ENCODE results near the gene ZSWIM4.

ZSWIM4 gene

DNA sequence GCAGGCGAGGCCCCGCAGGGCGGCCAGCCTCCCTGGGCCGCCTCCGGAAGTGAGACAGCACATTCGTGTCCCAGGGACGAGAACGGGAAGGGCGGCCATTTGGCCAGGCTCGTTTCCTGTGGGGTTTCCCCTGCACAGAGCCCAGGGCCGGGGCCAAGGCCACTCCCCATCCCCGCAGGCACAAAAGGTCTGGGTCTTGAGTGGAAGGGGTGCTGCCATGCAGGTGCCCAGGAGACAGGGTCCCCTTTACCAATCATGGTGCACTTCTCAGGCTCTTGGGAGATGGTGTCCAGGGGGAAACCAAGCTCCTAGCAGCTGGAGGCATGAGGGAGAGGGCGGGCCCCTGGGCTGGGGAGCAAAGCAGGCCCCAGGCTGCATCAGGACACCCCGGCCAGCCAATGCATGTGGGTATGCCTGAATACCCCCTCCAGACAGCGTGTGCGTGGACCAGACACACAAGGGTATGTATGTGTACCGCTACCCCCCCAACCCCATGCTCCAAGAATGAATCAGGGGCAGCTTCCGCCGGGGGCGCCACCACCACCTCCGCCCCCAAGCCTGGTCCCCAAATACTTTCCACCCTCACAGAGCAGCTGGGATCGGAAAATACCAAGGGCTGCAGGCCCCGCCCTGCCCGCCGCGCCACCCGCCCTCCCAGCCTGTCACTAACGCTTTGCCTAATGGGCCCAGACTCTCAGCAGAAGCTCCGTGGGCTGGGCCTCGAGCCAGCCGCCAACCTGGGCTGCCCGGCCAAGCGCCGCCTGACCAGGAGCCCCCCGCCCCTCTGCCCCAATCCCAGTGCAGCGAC is 44.1 kb downstream of the ZSWIM4 start:
- peak; percentile 93 to 96 for DNase-seq
- intact Hi-C loops (cut with DNase I; ENCODE audit: low total_unique reads) = no loop called here
- peaks cover 20 to 84% (median 61%) of the 10 kb centered on the region in 4 donors for H3K4me1 ChIP-seq
- TF ChIP-seq, protein P1, sequence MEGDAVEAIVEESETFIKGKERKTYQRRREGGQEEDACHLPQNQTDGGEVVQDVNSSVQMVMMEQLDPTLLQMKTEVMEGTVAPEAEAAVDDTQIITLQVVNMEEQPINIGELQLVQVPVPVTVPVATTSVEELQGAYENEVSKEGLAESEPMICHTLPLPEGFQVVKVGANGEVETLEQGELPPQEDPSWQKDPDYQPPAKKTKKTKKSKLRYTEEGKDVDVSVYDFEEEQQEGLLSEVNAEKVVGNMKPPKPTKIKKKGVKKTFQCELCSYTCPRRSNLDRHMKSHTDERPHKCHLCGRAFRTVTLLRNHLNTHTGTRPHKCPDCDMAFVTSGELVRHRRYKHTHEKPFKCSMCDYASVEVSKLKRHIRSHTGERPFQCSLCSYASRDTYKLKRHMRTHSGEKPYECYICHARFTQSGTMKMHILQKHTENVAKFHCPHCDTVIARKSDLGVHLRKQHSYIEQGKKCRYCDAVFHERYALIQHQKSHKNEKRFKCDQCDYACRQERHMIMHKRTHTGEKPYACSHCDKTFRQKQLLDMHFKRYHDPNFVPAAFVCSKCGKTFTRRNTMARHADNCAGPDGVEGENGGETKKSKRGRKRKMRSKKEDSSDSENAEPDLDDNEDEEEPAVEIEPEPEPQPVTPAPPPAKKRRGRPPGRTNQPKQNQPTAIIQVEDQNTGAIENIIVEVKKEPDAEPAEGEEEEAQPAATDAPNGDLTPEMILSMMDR (IDR thresholded peaks at IDR 0.05) = no peak
- H3K4me3 ChIP-seq = peak overlapping the region; percentile 97 to 99
- no peaks in the 10 kb centered on the region for H3K27me3 ChIP-seq
- H3K27ac ChIP-seq = peak overlapping the region; percentile 99
- no peaks in the 10 kb centered on the region for H3K9me3 ChIP-seq
- peaks cover 18 to 22% (median 18%) of the 10 kb centered on the region in 3 donors for H3K36me3 ChIP-seq

DNA sequence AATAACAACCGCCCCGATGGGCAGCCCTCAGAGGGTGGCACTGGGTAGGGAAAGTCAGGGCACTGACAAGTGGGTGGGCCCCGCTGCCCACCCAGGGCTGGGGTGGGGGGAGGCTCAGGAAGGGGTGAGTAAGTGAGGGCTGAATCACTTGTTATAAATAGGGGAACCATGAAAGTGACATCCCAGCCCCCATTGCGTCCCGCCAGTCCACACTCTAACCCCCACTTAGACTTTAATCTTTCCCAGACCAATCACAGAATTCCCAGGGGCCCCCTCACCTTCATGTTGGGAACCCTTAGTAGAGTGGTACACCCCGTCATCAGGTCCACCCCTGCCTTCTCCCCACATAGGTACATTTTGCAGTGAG is 44.7 kb downstream of the ZSWIM4 start:
- Histone ChIP-seq H3K36me3 (peaks cover 12 to 17% (median 13%) of the 10 kb centered on the region in 3 donors), H3K4me1 (peaks cover 20 to 81% (median 55%) of the 10 kb centered on the region in 4 donors), H3K9me3 (no peaks in the 10 kb centered on the region), H3K4me3 (peak overlapping the region; percentile 97 to 99), H3K27me3 (no peaks in the 10 kb centered on the region), H3K27ac (peak overlapping the region; percentile 99)
- TF ChIP-seq, protein P1 (IDR thresholded peaks at IDR 0.05) = no peak
- intact Hi-C loops (cut with DNase I; ENCODE audit: low total_unique reads) = loop anchor here (10.0 kb wide), 2 partner anchors 685 to 1045 kb away; partner anchors contain the start of genes IER2, JUNB and STX10
- peak in 1 of 2 donors; percentile 61 for DNase-seq

DNA sequence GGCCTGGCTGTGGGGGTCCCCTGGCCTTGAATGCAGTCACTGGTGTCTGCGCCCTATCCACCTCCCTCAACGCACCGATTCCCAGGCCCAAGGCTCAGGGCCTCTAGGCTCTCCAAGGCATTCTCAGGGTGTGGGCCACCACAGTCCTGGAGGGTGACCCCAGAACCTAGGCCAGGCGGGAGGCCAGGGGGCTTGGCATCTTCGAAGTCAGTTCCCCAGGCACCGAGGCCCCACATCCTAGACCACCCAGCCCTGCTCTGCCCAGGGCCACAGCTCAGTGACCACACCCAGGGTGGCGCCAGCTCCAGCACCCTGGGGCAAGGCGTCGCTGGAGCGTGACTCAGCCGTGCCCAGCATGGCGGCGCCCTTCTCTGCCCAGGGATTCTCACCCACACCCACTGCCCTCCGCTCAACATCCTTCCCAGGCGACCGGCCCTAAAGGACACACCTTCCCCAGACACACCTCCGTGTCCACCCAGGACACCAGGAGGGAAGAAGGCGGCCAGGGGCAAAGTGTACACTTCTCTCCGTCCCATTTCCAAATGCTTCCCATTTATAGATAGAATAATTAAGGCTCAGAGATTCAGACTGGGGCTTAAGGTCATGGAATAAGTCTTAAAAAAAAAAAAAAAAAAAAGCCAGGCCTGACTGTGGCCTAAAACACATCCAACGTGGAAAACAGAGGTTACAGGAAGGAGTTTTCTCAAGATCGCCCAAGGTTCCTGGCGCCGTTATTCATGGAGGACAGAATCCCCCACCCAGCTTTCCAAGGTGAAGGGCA is 45.3 kb downstream of the ZSWIM4 start:
- H3K36me3 ChIP-seq = peaks cover 6 to 11% (median 10%) of the 10 kb centered on the region in 3 donors
- H3K4me1 ChIP-seq = peaks cover 20 to 76% (median 53%) of the 10 kb centered on the region in 4 donors
- H3K27ac ChIP-seq = peak overlapping the region; percentile 99
- H3K27me3 ChIP-seq = no peaks in the 10 kb centered on the region
- peak; percentile 70 to 89 for DNase-seq
- H3K4me3 ChIP-seq = peak overlapping the region; percentile 97 to 99
- H3K9me3 ChIP-seq = no peaks in the 10 kb centered on the region
- intact Hi-C loops (cut with DNase I; ENCODE audit: low total_unique reads) = loop anchor here (10.0 kb wide), 2 partner anchors 686 to 1046 kb away; partner anchors contain the start of genes IER2, JUNB and STX10
- TF ChIP-seq, protein P1 (IDR thresholded peaks at IDR 0.05) = no peak

DNA sequence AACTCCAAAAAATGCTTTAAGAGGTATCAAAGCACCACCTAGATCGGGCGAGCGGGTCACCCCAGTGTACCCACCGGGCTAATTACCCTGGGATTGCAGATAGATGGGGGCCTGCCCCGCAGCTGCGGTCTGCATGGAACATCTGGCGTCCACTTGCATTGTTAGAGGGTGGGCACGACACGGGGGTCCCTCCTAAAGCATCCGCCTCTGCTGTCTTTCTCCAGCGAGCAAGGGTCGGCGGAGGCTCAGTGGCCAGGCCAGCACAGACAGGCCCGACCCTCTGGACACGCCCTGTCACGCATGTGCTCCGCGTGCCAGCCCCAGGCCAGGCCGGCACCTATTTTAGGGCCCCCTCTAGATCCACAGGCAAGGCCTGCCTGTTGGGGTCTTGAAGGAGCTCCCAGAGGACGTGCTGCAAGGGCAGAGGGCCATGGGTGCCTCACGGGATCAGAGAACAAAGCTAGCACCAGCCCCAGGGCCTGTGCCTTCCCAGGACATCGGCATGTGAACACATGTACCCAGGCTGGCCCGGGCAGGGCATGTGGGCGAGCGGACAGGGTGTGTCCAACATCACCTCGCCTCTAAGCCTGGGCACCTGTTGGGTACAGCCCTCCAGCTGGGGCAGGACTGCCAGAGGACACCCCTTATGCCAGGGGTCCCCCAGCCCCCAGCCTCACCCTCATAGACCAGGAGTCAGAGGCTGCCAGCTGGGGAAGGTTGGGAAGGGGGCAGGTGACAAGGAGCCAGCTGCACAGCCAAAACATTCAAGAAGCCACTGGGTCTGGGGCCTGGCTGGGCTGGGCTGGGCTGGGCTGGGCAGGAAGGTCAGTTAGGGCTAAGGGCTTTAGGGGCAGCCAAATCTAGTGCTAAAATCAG is 46.1 kb downstream of the ZSWIM4 start:
- Histone ChIP-seq H3K9me3 (no peaks in the 10 kb centered on the region), H3K36me3 (peaks cover 0 to 3% (median 3%) of the 10 kb centered on the region in 3 donors), H3K4me3 (peak overlapping the region; percentile 97 to 99), H3K4me1 (peaks cover 17 to 74% (median 49%) of the 10 kb centered on the region in 4 donors), H3K27ac (peak overlapping the region; percentile 99), H3K27me3 (no peaks in the 10 kb centered on the region)
- TF ChIP-seq, protein P1 (IDR thresholded peaks at IDR 0.05) = no peak
- peak in 1 of 2 donors; percentile 86 for DNase-seq
- intact Hi-C loops (cut with DNase I; ENCODE audit: low total_unique reads) = loop anchor here (10.0 kb wide), 2 partner anchors 687 to 1047 kb away; partner anchors contain the start of genes IER2, JUNB and STX10

DNA sequence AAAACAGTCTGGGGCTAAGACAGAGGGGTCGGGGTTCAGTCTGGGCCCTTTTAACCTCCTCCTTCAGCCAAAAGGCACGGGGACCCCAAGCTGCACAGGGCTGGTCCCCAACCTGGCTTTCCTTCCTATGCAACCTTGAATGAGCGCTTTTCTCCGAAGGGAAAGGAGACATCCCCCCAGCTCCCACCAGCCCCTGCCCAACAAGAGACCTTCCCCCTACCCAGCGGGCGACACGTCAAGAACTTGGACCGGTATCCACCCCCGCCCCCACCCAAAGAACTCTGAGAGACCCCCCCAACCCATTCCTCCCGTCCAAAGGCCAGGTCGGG is 46.7 kb downstream of the ZSWIM4 start:
- intact Hi-C loops (cut with DNase I; ENCODE audit: low total_unique reads) = loop anchor here (10.0 kb wide), 2 partner anchors 687 to 1047 kb away; partner anchors contain the start of genes IER2, JUNB and STX10

More for the DNA sequence above, 46.7 kb downstream of the ZSWIM4 start:
- Histone ChIP-seq H3K9me3 (no peaks in the 10 kb centered on the region), H3K27ac (peak overlapping the region; percentile 99), H3K4me3 (peak overlapping the region; percentile 97 to 99), H3K27me3 (no peaks in the 10 kb centered on the region), H3K36me3 (no peaks in the 10 kb centered on the region), H3K4me1 (peaks cover 11 to 74% (median 49%) of the 10 kb centered on the region in 4 donors)
- DNase-seq = no peak
- TF ChIP-seq, protein P1 (IDR thresholded peaks at IDR 0.05) = no peak

Measured in tibial artery (tissue), 4 donors.